CD8-positive, alpha-beta memory T cell (primary cell): Measurements from ENCODE around the gene SHTN1. TPM values are rescaled to one million over a fixed set of nuclear protein-coding genes. Genes with fewer than 3 reads are reported as not detected.

Experiments
- CTCF ChIA-PET: fragments of 350-600 bp; sonication (Branson Sonifier 250); formaldehyde crosslinking; loops from one replicate; lab custom pipeline; 2021; ENCODE audit warnings: antibody characterized with exemption; lab: Charles Lee
- POLR2A ChIA-PET: fragments of 350-600 bp; sonication (Branson Sonifier 250); formaldehyde crosslinking; loops from one replicate; lab custom pipeline; 2021; ENCODE audit warnings: antibody characterized with exemption; lab: Charles Lee
- DNase-seq, 5 donors: peaks; one replicate each; pipeline versions ENCODE4 v3.0.0 to v3.0.0-alpha.2; 2020 to 2022; ENCODE audit warnings: mixed read lengths in 1 of 5
- H3K27ac ChIP-seq: one replicate; pipeline ENCODE4 v1.7.0; 2013; ENCODE audit warnings: low read depth, mild to moderate bottlenecking, low read length, moderate library complexity
- H3K27me3 ChIP-seq: 2 replicates; pipeline ENCODE4 v1.7.0; 2013; ENCODE audit warnings: low read length, mild to moderate bottlenecking; ENCODE audit not compliant: insufficient read depth, poor library complexity, severe bottlenecking
- H3K36me3 ChIP-seq: 2 replicates; pipeline ENCODE4 v1.7.0; 2013; ENCODE audit warnings: mild to moderate bottlenecking, low read length, moderate library complexity; ENCODE audit not compliant: insufficient read depth
- H3K4me1 ChIP-seq: 2 replicates; pipeline ENCODE4 v1.7.0; 2013; ENCODE audit warnings: mild to moderate bottlenecking, low read length, moderate library complexity; ENCODE audit not compliant: insufficient read depth
- H3K4me3 ChIP-seq: 2 replicates; pipeline ENCODE4 v1.7.0; 2013; ENCODE audit warnings: mild to moderate bottlenecking, low read length
- H3K9me3 ChIP-seq: 2 replicates; pipeline ENCODE4 v1.7.0; 2013; ENCODE audit warnings: mild to moderate bottlenecking, low read length
- H3K27ac Mint-ChIP-seq, 8 donors: one replicate each; pipeline ENCODE4 v1.8.0; 2020 to 2021; ENCODE audit warnings: mixed read lengths in 8 of 8, mild to moderate bottlenecking in 6 of 8, inconsistent platforms in 3 of 8, moderate library complexity in 3 of 8
- H3K27me3 Mint-ChIP-seq, 2 donors: one replicate each; pipeline ENCODE4 v1.8.0; 2020 to 2021; ENCODE audit warnings: mixed read lengths in 2 of 2, mild to moderate bottlenecking in 1 of 2, moderate library complexity in 1 of 2
- H3K36me3 Mint-ChIP-seq, 3 donors: one replicate each; pipeline ENCODE4 v1.8.0; 2020 to 2021; ENCODE audit warnings: mixed read lengths in 3 of 3, inconsistent platforms in 1 of 3, mild to moderate bottlenecking in 1 of 3
- H3K4me1 Mint-ChIP-seq, 3 donors: one replicate each; pipeline ENCODE4 v1.8.0; 2020 to 2021; ENCODE audit warnings: mixed read lengths in 3 of 3, inconsistent platforms in 1 of 3, mild to moderate bottlenecking in 1 of 3
- H3K4me3 Mint-ChIP-seq, 7 donors: one replicate each; pipeline ENCODE4 v1.8.0; 2020 to 2021; ENCODE audit warnings: mixed read lengths in 7 of 7, mild to moderate bottlenecking in 6 of 7, moderate library complexity in 4 of 7, inconsistent platforms in 2 of 7
- H3K9me3 Mint-ChIP-seq, 5 donors: one replicate each; pipeline ENCODE4 v1.8.0; 2020 to 2022; ENCODE audit warnings: mixed read lengths in 5 of 5, mild to moderate bottlenecking in 3 of 5, moderate library complexity in 2 of 5, inconsistent platforms in 1 of 5
- polyA plus RNA-seq: library from polyadenylated mRNA; unstranded; fragments of 300-500 nt; fragmentation: Illumina TruSeq; gene quantifications from one replicate; pipeline ENCODE4 v1.2.3, GENCODE V29; 2021
- total RNA-seq, 2 experiments: library from RNA; stranded (reverse); gene quantifications; one replicate each; pipeline ENCODE4 v1.2.3, GENCODE V29; 2021

SHTN1 gene
- total and polyA plus RNA-seq, 3 experiments from 2014 or later = 0.28 to 0.38 TPM; not detected in 1

DNA sequence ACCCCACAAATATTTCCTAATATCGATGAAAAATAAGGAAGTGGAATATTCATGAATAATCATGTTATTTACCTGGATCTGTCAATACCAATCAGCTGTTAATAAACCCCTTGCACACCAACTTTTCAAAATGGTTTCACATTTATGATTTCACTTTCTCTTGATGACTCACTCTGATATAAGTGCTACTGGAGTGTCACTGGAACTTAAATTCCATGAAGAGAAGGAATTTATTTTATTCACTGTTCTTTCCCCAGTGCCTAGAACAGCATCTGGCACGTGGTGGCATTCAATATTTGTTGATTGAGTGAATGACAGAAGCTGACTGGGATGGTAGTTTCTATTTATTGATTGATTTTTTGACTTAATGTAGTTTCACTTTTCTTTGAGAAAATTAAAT, 159.2 kb downstream of the SHTN1 start:
- Histone ChIP-seq H3K9me3 (no peaks in the 10 kb centered on the region), H3K27ac (no peak overlapping the region), H3K36me3 (no peaks in the 10 kb centered on the region), H3K4me1 (no peaks in the 10 kb centered on the region), H3K27me3 (no peaks in the 10 kb centered on the region), H3K4me3 (no peak overlapping the region)
- peaks cover 0 to under 1% (median 0%) of the 10 kb centered on the region in 5 donors for H3K9me3 Mint-ChIP-seq
- H3K36me3 Mint-ChIP-seq = peaks cover 0 to under 1% (median 0%) of the 10 kb centered on the region in 3 donors
- H3K4me3 Mint-ChIP-seq = no peak overlapping the region
- ChIA-PET POLR2A (no interaction called here), CTCF (interaction anchor here (0.6 kb wide), 1 partner anchor 140 kb away, joined by 3 read pairs; no protein-coding TSS in a partner anchor)
- DNase-seq = no peak
- peaks cover 26 to 34% of the 10 kb centered on the region in 2 donors for H3K27me3 Mint-ChIP-seq
- no peak overlapping the region for H3K27ac Mint-ChIP-seq
- H3K4me1 Mint-ChIP-seq = peaks cover 0 to 9% (median 0%) of the 10 kb centered on the region in 3 donors

DNA sequence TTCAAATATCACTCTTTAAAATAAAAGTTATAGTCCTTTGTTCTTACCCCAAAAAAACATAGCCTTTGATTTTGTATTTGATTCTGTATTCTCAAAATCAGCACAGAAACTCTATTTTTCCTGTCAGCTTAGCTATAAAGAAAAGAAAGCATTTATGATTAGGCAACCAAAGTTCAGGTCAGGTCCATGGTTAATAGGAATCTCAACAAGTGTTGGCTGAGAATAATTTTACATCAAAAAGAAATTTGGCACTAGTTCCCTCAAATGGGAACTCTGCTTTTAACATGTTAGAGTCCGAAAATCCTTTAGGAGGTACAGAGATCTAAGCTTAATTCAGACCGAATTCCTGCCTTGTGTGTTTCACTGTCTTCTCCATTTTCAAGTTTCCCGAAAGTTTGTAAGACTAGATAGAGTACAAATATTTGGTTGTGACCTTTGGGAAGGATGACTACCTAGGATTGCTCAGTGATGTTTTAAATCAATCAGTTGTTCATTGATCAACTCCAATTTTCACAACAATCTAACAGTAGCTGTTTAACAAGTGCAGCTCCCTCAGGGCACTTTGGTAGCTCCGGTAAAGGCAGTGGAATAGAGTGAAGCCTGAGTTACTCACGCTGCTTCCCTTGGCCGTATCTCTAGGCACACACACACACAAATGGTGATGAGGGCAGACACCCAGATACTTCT, 164.5 kb downstream of the SHTN1 start:
- CTCF ChIA-PET = no interaction called here
- H3K9me3 Mint-ChIP-seq = no peaks in the 10 kb centered on the region

DNA sequence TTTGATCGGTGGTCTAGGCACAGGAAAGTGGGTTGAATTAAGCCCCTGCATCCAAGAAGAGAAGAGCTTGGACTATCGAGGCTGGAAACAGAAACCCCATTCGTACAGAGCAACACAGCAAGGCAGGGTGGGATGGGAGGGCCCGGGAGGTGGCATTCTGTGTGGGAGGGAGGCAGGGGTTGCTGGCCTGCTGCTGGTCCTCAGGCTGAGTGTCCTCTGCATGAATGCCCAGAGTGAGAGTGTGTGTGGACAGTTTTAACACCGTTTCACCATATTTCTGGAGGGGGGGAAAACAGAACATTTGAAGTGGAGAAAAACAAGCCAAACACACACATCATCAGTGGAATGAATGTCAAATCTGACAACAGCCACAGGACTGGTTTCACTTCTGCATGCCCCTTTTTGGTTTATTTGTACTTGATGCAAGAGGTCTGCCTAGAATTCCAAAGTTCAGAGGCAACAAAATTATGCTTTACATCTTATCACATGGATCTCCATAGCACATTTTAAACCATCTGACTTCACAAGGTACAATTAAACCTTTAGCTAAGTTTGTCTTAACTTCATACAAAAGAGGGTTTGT, 166.8 kb downstream of the SHTN1 start:
- Histone ChIP-seq H3K4me3 (no peak overlapping the region), H3K27ac (no peak overlapping the region), H3K9me3 (no peaks in the 10 kb centered on the region), H3K4me1 (no peaks in the 10 kb centered on the region), H3K27me3 (no peaks in the 10 kb centered on the region), H3K36me3 (no peaks in the 10 kb centered on the region)
- no peak for DNase-seq
- Mint-ChIP-seq H3K9me3 (no peaks in the 10 kb centered on the region), H3K27me3 (peaks cover 0 to 5% of the 10 kb centered on the region in 2 donors), H3K36me3 (no peaks in the 10 kb centered on the region), H3K4me3 (no peak overlapping the region), H3K4me1 (no peaks in the 10 kb centered on the region), H3K27ac (no peak overlapping the region)
- ChIA-PET POLR2A (no interaction called here), CTCF (no interaction called here)

More for the DNA sequence above, 164.5 kb downstream of the SHTN1 start:
- POLR2A ChIA-PET = no interaction called here
- no peak overlapping the region for H3K4me3 ChIP-seq
- H3K27ac ChIP-seq = no peak overlapping the region
- DNase-seq = no peak
- H3K9me3 ChIP-seq = no peaks in the 10 kb centered on the region
- Mint-ChIP-seq H3K36me3 (no peaks in the 10 kb centered on the region), H3K27ac (no peak overlapping the region), H3K4me3 (no peak overlapping the region), H3K4me1 (no peaks in the 10 kb centered on the region), H3K27me3 (peaks cover 0 to 3% of the 10 kb centered on the region in 2 donors)
- no peaks in the 10 kb centered on the region for H3K27me3 ChIP-seq
- H3K4me1 ChIP-seq = no peaks in the 10 kb centered on the region
- no peaks in the 10 kb centered on the region for H3K36me3 ChIP-seq

DNA sequence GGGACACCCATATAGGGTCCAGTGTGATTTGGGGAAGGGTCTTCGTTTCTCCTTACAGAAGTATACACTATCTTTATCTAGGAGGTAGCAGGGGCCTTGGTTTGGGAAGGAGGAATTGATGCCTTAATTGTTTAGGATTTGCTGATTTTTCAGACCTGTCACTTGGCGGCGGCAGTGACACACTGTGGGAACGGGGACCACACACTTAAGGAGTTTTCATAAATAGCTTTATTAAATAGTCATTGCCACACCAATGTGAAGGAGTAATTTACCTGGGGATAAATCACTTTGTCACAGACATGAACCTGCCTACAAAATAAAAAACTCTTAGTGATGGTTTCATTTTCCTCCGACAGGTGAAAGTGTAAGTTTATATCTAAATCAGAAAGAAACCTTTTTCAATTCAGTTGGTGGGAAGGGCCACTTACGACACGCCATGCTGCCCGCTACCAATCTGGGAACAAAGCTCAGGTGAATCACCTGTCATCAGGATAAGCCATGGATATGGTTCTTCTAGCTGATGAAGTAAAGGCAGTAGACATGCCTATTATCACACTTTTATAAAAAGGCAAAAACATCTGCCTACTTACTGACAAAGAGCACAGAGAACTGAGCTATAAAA, 168.0 kb downstream of the SHTN1 start:
- Histone ChIP-seq H3K27ac (no peak overlapping the region), H3K27me3 (no peaks in the 10 kb centered on the region), H3K4me3 (no peak overlapping the region), H3K4me1 (no peaks in the 10 kb centered on the region), H3K36me3 (no peaks in the 10 kb centered on the region), H3K9me3 (no peaks in the 10 kb centered on the region)
- Mint-ChIP-seq H3K27ac (no peak overlapping the region), H3K4me3 (no peak overlapping the region), H3K36me3 (no peaks in the 10 kb centered on the region), H3K9me3 (no peaks in the 10 kb centered on the region), H3K27me3 (peaks cover 0 to 5% of the 10 kb centered on the region in 2 donors), H3K4me1 (no peaks in the 10 kb centered on the region)
- POLR2A ChIA-PET = no interaction called here
- DNase-seq = no peak
- CTCF ChIA-PET = interaction anchor here (0.6 kb wide), 1 partner anchor 22 kb away, joined by 3 read pairs; no protein-coding TSS in a partner anchor

DNA sequence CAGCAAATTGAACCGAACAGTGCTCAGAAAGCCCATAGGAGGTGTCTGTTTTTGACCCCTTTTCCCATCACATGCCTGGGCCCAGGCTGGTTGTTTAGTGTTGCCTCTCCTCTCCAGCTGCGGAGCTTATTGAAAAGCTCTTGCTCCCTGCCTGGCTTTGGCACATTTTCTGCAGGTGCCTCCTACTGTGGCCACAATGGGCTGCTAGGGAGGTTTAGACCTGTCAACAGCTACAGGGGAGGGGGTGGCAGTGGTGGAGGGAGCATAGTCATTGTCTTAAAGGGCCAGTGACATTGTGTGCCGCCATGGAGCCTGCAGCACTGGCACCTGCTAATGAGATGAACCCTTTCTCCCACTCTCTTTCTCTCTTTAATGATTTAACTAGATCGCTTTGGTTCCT, 168.9 kb downstream of the SHTN1 start:
- H3K9me3 Mint-ChIP-seq = no peaks in the 10 kb centered on the region
- no peaks in the 10 kb centered on the region for H3K36me3 ChIP-seq
- no peaks in the 10 kb centered on the region for H3K27me3 ChIP-seq
- CTCF ChIA-PET = no interaction called here
- POLR2A ChIA-PET = no interaction called here
- no peaks in the 10 kb centered on the region for H3K36me3 Mint-ChIP-seq
- no peaks in the 10 kb centered on the region for H3K4me1 Mint-ChIP-seq
- no peaks in the 10 kb centered on the region for H3K9me3 ChIP-seq
- no peak for DNase-seq
- H3K27ac Mint-ChIP-seq = no peak overlapping the region
- H3K4me3 Mint-ChIP-seq = no peak overlapping the region
- H3K27ac ChIP-seq = no peak overlapping the region
- peaks cover 0 to 5% of the 10 kb centered on the region in 2 donors for H3K27me3 Mint-ChIP-seq
- H3K4me1 ChIP-seq = no peaks in the 10 kb centered on the region
- no peak overlapping the region for H3K4me3 ChIP-seq

DNA sequence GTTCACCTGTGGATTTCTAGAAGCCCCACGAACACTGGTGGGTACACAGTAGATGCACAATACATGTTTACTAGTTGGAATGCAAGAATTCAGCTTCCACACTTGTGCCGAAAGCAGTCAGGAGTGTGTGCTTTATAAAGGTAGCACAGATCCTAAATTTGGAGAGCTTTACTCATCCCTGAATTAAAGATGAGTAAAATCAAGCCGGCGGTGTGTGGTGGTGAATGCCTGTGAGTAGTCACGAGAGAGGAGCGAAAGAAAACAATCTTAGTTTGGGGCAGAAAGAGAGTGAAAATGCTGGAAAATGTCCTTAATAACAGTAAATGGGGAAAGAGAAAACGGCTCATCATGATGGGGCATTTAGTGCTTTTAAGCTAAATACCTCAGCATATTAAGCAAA, 169.3 kb downstream of the SHTN1 start:
- no peak overlapping the region for H3K4me3 ChIP-seq
- H3K4me3 Mint-ChIP-seq = no peak overlapping the region
- CTCF ChIA-PET = no interaction called here
- no peaks in the 10 kb centered on the region for H3K36me3 Mint-ChIP-seq
- peaks cover 0 to 5% of the 10 kb centered on the region in 2 donors for H3K27me3 Mint-ChIP-seq
- no peaks in the 10 kb centered on the region for H3K27me3 ChIP-seq
- no peaks in the 10 kb centered on the region for H3K4me1 Mint-ChIP-seq
- H3K27ac Mint-ChIP-seq = no peak overlapping the region
- no peaks in the 10 kb centered on the region for H3K36me3 ChIP-seq
- POLR2A ChIA-PET = no interaction called here
- no peak overlapping the region for H3K27ac ChIP-seq
- no peaks in the 10 kb centered on the region for H3K9me3 Mint-ChIP-seq
- no peak for DNase-seq
- H3K9me3 ChIP-seq = no peaks in the 10 kb centered on the region
- no peaks in the 10 kb centered on the region for H3K4me1 ChIP-seq

DNA sequence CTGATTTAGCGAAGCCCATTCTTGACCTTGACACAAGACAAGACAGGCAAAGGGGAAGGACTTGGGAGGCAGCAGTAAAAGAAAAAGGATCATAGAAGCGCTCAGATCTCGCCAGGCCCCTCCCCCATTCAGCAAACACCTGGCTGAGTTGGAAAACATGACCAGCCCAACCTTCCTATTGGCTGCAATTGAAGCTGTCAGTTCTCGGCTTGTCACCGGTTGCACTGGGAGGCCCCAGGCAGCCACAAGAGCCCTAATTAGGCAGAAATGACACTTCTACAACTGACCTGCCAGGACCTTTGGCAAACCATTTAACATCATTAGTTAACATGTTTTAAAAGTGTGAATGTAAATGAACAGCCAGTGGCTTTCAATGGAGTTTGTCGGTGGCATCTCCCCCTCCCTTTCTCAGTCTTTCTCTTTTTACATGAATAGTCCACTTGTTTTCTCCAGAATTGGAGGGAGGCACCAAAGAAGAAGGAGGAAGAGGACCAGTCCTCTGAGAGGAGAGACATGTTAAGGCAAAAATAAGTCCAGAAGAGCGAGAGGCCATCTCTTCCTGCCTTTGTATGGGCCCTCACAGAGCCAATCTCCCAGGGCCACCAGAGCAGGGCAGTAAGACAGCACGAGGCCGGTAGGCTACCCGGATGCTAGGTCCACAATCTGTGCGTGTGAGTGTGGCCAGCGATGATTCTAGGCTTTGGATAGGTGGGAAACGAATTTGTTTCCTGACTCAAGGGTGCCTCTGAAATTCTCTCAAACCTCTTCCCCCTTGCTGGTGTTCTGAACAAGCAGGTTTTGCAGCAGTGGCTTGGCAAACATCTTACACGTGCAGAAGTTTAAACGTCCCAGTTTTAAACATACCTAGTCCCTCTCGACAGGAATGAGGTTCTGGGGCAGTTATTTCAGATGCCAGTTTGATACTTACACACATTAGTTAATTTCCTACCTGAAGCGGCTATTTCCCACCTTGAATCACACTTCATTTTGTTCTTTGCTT, 170.7 kb downstream of the SHTN1 start:
- Histone ChIP-seq H3K9me3 (no peaks in the 10 kb centered on the region), H3K36me3 (no peaks in the 10 kb centered on the region), H3K27me3 (no peaks in the 10 kb centered on the region), H3K4me1 (no peaks in the 10 kb centered on the region), H3K27ac (no peak overlapping the region), H3K4me3 (no peak overlapping the region)
- DNase-seq = no peak
- Mint-ChIP-seq H3K4me1 (no peaks in the 10 kb centered on the region), H3K36me3 (no peaks in the 10 kb centered on the region), H3K9me3 (peaks cover 0 to 2% (median 0%) of the 10 kb centered on the region in 5 donors), H3K27ac (no peak overlapping the region), H3K27me3 (peaks cover 0 to 3% of the 10 kb centered on the region in 2 donors), H3K4me3 (no peak overlapping the region)
- CTCF ChIA-PET = no interaction called here
- POLR2A ChIA-PET = no interaction called here
